Measurements from ENCODE around the gene SCFD2. TPM values are rescaled to one million over a fixed set of nuclear protein-coding genes. Genes with fewer than 3 reads are reported as not detected.

Gene SCFD2
- total RNA-seq, 1 experiment from 2014 or later: 36.6 TPM

GRCh38 chr4:52850406-52851124, 515.3 kb downstream of the SCFD2 start:
- Histone ChIP-seq H3K9me2 (replicated peaks; ENCODE audit: low read length) (no peaks in the 10 kb centered on the region), H3K4me2 (ENCODE audit: low read length) (no peak overlapping the region), H3K4me1 (ENCODE audit: insufficient read depth, low read length) (no peaks in the 10 kb centered on the region), H3K9me3 (ENCODE audit: low read length) (no peaks in the 10 kb centered on the region), H2AFZ (ENCODE audit: low read length) (no peak overlapping the region), H3K9ac (ENCODE audit: low read length) (no peak overlapping the region), H3K4me3 (ENCODE audit: low read length) (no peak overlapping the region), H3F3A (ENCODE audit: low read length, unreplicated experiment) (no peaks in the 10 kb centered on the region), H3K36me3 (ENCODE audit: low read depth, low read length) (no peaks in the 10 kb centered on the region), H3K27me3 (ENCODE audit: low read length) (no peaks in the 10 kb centered on the region), H4K20me1 (ENCODE audit: low read length) (no peaks in the 10 kb centered on the region), H3K27ac (ENCODE audit: low read length) (no peak overlapping the region), H3K79me2 (ENCODE audit: low read length) (no peaks in the 10 kb centered on the region)
- intact Hi-C loops (cut with micrococcal nuclease): no loop called here
- no peak for ATAC-seq
- ChIA-PET POLR2A (ENCODE audit: unreplicated experiment) (no interaction called here), CTCF (no interaction called here)
- no peak for DNase-seq
- TF ChIP-seq EZH2 (IDR thresholded peaks at IDR 0.05; ENCODE audit: low read length, unreplicated experiment): no peak
- no TSS peak for BruUV-seq (replicated peaks)

- H2AFZ ChIP-seq (ENCODE audit: low read length): no peak overlapping the region
- ChIA-PET POLR2A (ENCODE audit: unreplicated experiment) (no interaction called here), CTCF (no interaction called here)
- H3K4me2 ChIP-seq (ENCODE audit: low read length): no peak overlapping the region
- ATAC-seq (no peak), DNase-seq (no peak)
- no peak overlapping the region for H3K9ac ChIP-seq (ENCODE audit: low read length)
- no peaks in the 10 kb centered on the region for H3K27me3 ChIP-seq (ENCODE audit: low read length)
- no peaks in the 10 kb centered on the region for H3K4me1 ChIP-seq (ENCODE audit: insufficient read depth, low read length)
- no peaks in the 10 kb centered on the region for H3K79me2 ChIP-seq (ENCODE audit: low read length)
- H3K9me2 ChIP-seq (replicated peaks; ENCODE audit: low read length): no peaks in the 10 kb centered on the region
- no peaks in the 10 kb centered on the region for H3K9me3 ChIP-seq (ENCODE audit: low read length)
- H3F3A ChIP-seq (ENCODE audit: low read length, unreplicated experiment): no peaks in the 10 kb centered on the region
- H3K36me3 ChIP-seq (ENCODE audit: low read depth, low read length): no peaks in the 10 kb centered on the region
- no peaks in the 10 kb centered on the region for H4K20me1 ChIP-seq (ENCODE audit: low read length)
- BruUV-seq (replicated peaks): no TSS peak
- no peak for TF ChIP-seq CTCF (conservative IDR thresholded peaks at IDR 0.05; ENCODE audit: low read depth, low read length)
- no peak for TF ChIP-seq EZH2phosphoT487 (IDR thresholded peaks at IDR 0.05; ENCODE audit: borderline replicate concordance, low read length)
- TF ChIP-seq EZH2 (IDR thresholded peaks at IDR 0.05; ENCODE audit: low read length, unreplicated experiment): no peak
- H3K4me3 ChIP-seq (ENCODE audit: low read length): no peak overlapping the region
- intact Hi-C loops (cut with micrococcal nuclease): no loop called here
- no peak overlapping the region for H3K27ac ChIP-seq (ENCODE audit: low read length)
Observed at GRCh38 chr4:52848254-52848653, 517.6 kb downstream of the SCFD2 start.

DNA sequence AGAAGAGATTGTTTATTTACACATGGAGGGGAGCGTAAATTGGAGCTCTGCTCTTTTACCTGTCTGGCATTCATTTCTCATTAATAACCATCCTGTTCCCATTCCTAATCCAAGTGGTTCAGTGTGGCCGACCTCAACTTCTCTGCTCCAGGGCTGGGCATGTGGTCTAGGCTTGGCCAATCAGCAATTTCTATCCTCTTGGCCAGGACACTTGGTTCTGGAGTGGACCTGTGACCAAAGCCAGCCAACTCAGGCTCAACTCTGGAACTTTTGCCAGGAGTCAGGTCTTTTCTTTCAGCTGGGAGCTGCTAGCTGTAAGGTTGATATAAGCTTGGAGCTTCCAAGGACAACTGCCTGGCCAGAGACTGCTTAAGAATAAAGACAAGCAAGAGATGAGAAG, 519.4 kb downstream of the SCFD2 start:
- ChIA-PET CTCF (no interaction called here), POLR2A (ENCODE audit: unreplicated experiment) (interaction anchor here (0.6 kb wide), 1 partner anchor 90 kb away, joined by 3 read pairs; no protein-coding TSS in a partner anchor)
- Histone ChIP-seq H3K4me1 (ENCODE audit: insufficient read depth, low read length) (no peaks in the 10 kb centered on the region), H4K20me1 (ENCODE audit: low read length) (no peaks in the 10 kb centered on the region), H3K27me3 (ENCODE audit: low read length) (no peaks in the 10 kb centered on the region), H3K9me2 (replicated peaks; ENCODE audit: low read length) (no peaks in the 10 kb centered on the region), H2AFZ (ENCODE audit: low read length) (no peak overlapping the region), H3F3A (ENCODE audit: low read length, unreplicated experiment) (no peaks in the 10 kb centered on the region), H3K4me3 (ENCODE audit: low read length) (no peak overlapping the region), H3K4me2 (ENCODE audit: low read length) (no peak overlapping the region), H3K9ac (ENCODE audit: low read length) (no peak overlapping the region), H3K36me3 (ENCODE audit: low read depth, low read length) (no peaks in the 10 kb centered on the region), H3K27ac (ENCODE audit: low read length) (no peak overlapping the region), H3K79me2 (ENCODE audit: low read length) (no peaks in the 10 kb centered on the region), H3K9me3 (ENCODE audit: low read length) (no peaks in the 10 kb centered on the region)
- DNase-seq (no peak), ATAC-seq (no peak)
- intact Hi-C loops (cut with micrococcal nuclease): no loop called here
- BruUV-seq (replicated peaks): no TSS peak
- TF ChIP-seq CTCF (conservative IDR thresholded peaks at IDR 0.05; ENCODE audit: low read depth, low read length) (no peak), EZH2 (IDR thresholded peaks at IDR 0.05; ENCODE audit: low read length, unreplicated experiment) (no peak), EZH2phosphoT487 (IDR thresholded peaks at IDR 0.05; ENCODE audit: borderline replicate concordance, low read length) (no peak)

All from PC-3 (cell line).